OCI-LY3 (cell line): ENCODE results near the gene ABHD15.

Experiments used
- EZH2phosphoT487 ChIP-seq: fragments of 200-600 bp; shearing (Covaris generic); IDR thresholded peaks from 2 replicates; pipeline ENCODE4 v1.6.1; 2018; ENCODE audit warnings: antibody characterized with exemption, mixed run types, low read depth
- TF ChIP-seq, protein P1 (sequence below): fragments of 200-600, 300-600 bp; sonication (generic); IDR thresholded peaks from 2 replicates; pipeline ENCODE4 v1.5.1; 2014; ENCODE audit warnings: antibody characterized with exemption, low read length, low read depth

DNA sequence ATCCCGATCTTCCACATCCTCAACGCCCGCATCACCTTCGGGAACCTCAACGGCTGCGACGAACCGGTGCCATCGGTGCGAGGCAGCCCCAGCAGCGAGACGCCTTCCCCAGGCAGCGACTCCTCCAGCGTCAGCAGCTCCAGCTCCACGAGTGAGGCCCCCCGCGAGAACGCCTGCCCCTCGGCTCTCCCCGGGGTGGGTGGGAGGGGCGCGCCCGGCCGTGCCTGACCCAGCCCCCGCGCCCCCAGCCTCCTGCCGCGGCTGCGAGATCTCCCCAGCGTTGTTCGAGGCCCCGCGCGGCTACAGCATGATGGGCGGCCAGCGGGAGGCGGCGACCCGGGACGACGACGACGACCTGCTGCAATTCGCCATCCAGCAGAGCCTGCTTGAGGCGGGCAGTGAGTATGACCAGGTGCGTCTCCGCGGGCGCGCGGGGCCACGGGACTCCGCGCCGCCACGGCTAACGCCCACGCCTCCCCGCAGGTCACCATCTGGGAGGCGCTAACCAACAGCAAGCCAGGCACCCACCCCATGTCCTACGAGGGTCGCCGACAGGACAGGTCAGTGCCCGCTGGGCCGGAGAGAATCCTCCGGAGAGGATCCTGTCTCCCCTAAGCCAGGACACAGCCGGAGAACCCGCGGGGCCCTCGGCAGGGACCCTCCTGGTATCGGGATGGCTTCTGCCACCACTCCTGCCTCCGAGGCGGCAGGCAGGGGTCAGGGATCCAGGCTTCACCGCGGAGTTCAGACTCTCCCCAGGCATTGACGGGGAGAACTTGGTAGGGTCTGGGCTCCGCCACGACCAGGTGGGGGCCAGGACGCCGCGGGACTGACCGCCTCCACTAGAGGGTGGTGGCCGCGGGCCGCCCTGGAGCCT lies 45.8 kb upstream of the ABHD15 start:
- TF ChIP-seq, protein P1, sequence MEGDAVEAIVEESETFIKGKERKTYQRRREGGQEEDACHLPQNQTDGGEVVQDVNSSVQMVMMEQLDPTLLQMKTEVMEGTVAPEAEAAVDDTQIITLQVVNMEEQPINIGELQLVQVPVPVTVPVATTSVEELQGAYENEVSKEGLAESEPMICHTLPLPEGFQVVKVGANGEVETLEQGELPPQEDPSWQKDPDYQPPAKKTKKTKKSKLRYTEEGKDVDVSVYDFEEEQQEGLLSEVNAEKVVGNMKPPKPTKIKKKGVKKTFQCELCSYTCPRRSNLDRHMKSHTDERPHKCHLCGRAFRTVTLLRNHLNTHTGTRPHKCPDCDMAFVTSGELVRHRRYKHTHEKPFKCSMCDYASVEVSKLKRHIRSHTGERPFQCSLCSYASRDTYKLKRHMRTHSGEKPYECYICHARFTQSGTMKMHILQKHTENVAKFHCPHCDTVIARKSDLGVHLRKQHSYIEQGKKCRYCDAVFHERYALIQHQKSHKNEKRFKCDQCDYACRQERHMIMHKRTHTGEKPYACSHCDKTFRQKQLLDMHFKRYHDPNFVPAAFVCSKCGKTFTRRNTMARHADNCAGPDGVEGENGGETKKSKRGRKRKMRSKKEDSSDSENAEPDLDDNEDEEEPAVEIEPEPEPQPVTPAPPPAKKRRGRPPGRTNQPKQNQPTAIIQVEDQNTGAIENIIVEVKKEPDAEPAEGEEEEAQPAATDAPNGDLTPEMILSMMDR: no peak
- no peak for TF ChIP-seq EZH2phosphoT487
